MM.1S (cell line): ENCODE data around the gene CREB5.

Experiments
- DNase-seq: peaks from one replicate; pipeline ENCODE4 v3.0.0-alpha.2; 2015
- H2AFZ ChIP-seq: fragments of 300-600 bp; sonication (generic); 2 replicates; pipeline ENCODE4 v1.6.0; 2016; ENCODE audit warnings: antibody characterized with exemption, low read length
- H3F3A ChIP-seq: fragments of 300-600 bp; sonication (generic); 2 replicates; pipeline ENCODE4 v1.6.1; 2016; ENCODE audit warnings: mild to moderate bottlenecking, antibody characterized with exemption, low read length, moderate library complexity, mixed read lengths; ENCODE audit not compliant: insufficient read depth
- H3K27ac ChIP-seq: fragments of 300-600 bp; sonication (generic); 2 replicates; pipeline ENCODE4 v1.5.1; 2016; ENCODE audit warnings: mild to moderate bottlenecking, low read length
- H3K27me3 ChIP-seq: fragments of 300-600 bp; sonication (generic); replicated peaks from 2 replicates; pipeline ENCODE4 v1.6.0; 2016; ENCODE audit warnings: low read length; ENCODE audit not compliant: insufficient read depth
- H3K36me3 ChIP-seq: fragments of 300-600 bp; sonication (generic); replicated peaks from 2 replicates; pipeline ENCODE4 v1.6.1; 2016; ENCODE audit warnings: mild to moderate bottlenecking, low read length, mixed read lengths; ENCODE audit not compliant: insufficient read depth
- H3K4me1 ChIP-seq: fragments of 300-600 bp; sonication (generic); 2 replicates; pipeline ENCODE4 v1.6.1; 2016; ENCODE audit warnings: low read length, mixed read lengths
- H3K4me2 ChIP-seq: fragments of 300-600 bp; sonication (generic); 2 replicates; pipeline ENCODE4 v1.6.0; 2016; ENCODE audit warnings: low read depth, low read length
- H3K4me3 ChIP-seq: fragments of 300-600 bp; sonication (generic); 2 replicates; pipeline ENCODE4 v1.5.1; 2016; ENCODE audit warnings: low read length, mixed read lengths
- H3K79me2 ChIP-seq: fragments of 300-600 bp; sonication (generic); 2 replicates; pipeline ENCODE4 v1.6.1; 2016; ENCODE audit warnings: mixed run types, low read length, mixed read lengths
- H3K9ac ChIP-seq: fragments of 300-600 bp; sonication (generic); 2 replicates; pipeline ENCODE4 v1.6.1; 2016; ENCODE audit warnings: low read length, mixed read lengths
- H3K9me2 ChIP-seq: fragments of 300-600 bp; sonication (generic); replicated peaks from 2 replicates; pipeline ENCODE4 v1.6.1; 2016; ENCODE audit warnings: mild to moderate bottlenecking, low read length, mixed read lengths; ENCODE audit not compliant: insufficient read depth
- H3K9me3 ChIP-seq: fragments of 300-600 bp; sonication (generic); replicated peaks from 2 replicates; pipeline ENCODE4 v1.6.1; 2016; ENCODE audit warnings: mild to moderate bottlenecking, low read length, mixed read lengths; ENCODE audit not compliant: insufficient read depth
- H4K20me1 ChIP-seq: fragments of 300-600 bp; sonication (generic); 2 replicates; pipeline ENCODE4 v1.6.1; 2016; ENCODE audit warnings: mild to moderate bottlenecking, low read length, moderate library complexity, mixed read lengths; ENCODE audit not compliant: insufficient read depth
- EZH2 ChIP-seq: fragments of 300-600 bp; sonication (generic); optimal IDR thresholded peaks from 2 replicates; pipeline ENCODE3; 2017; ENCODE audit warnings: low read depth, mild to moderate bottlenecking, antibody characterized with exemption, low read length, mixed read lengths
- EZH2phosphoT487 ChIP-seq: fragments of 300-600 bp; sonication (generic); IDR thresholded peaks from 2 replicates; pipeline ENCODE4 v1.6.1; 2018; ENCODE audit warnings: antibody characterized with exemption, low read length
- TF ChIP-seq, protein P1 (sequence below): fragments of 300-600 bp; sonication (generic); IDR thresholded peaks from 2 replicates; pipeline ENCODE4 v1.5.1; 2016; ENCODE audit warnings: antibody characterized with exemption, low read length, mixed read lengths

CREB5 gene

DNA sequence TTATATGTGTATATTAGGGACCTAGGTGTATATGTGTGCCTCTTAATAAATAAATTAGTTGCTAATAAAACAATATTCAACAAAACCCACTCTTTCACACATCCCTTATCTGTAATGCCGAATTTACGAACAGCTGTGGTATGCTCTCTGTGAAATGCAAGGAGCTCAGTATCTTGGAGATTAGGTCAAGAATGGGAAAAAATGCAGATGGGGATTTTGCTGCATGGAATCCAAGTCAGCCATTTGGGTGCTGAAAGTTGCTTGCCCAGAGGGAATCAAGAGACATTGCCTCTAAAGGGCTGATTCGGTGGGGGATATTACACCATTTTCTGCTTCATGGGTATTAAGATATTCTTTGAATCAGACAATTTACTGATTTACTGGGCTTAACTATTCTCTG is 93.5 kb downstream of the CREB5 start:
- H3K36me3 ChIP-seq, result no peaks in the 10 kb centered on the region
- TF ChIP-seq EZH2phosphoT487, result no peak
- TF ChIP-seq, protein P1, sequence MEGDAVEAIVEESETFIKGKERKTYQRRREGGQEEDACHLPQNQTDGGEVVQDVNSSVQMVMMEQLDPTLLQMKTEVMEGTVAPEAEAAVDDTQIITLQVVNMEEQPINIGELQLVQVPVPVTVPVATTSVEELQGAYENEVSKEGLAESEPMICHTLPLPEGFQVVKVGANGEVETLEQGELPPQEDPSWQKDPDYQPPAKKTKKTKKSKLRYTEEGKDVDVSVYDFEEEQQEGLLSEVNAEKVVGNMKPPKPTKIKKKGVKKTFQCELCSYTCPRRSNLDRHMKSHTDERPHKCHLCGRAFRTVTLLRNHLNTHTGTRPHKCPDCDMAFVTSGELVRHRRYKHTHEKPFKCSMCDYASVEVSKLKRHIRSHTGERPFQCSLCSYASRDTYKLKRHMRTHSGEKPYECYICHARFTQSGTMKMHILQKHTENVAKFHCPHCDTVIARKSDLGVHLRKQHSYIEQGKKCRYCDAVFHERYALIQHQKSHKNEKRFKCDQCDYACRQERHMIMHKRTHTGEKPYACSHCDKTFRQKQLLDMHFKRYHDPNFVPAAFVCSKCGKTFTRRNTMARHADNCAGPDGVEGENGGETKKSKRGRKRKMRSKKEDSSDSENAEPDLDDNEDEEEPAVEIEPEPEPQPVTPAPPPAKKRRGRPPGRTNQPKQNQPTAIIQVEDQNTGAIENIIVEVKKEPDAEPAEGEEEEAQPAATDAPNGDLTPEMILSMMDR, result no peak
- TF ChIP-seq EZH2, result no peak
- H3F3A ChIP-seq, result no peaks in the 10 kb centered on the region
- no peaks in the 10 kb centered on the region for H3K9me2 ChIP-seq
- no peak overlapping the region for H3K4me2 ChIP-seq
- H3K27ac ChIP-seq, result no peak overlapping the region
- no peaks in the 10 kb centered on the region for H3K9me3 ChIP-seq
- no peaks in the 10 kb centered on the region for H3K27me3 ChIP-seq
- no peak overlapping the region for H2AFZ ChIP-seq
- H3K4me1 ChIP-seq, result no peaks in the 10 kb centered on the region
- H3K79me2 ChIP-seq, result no peaks in the 10 kb centered on the region
- DNase-seq, result no peak
- no peak overlapping the region for H3K4me3 ChIP-seq
- H4K20me1 ChIP-seq, result no peaks in the 10 kb centered on the region
- no peak overlapping the region for H3K9ac ChIP-seq

DNA sequence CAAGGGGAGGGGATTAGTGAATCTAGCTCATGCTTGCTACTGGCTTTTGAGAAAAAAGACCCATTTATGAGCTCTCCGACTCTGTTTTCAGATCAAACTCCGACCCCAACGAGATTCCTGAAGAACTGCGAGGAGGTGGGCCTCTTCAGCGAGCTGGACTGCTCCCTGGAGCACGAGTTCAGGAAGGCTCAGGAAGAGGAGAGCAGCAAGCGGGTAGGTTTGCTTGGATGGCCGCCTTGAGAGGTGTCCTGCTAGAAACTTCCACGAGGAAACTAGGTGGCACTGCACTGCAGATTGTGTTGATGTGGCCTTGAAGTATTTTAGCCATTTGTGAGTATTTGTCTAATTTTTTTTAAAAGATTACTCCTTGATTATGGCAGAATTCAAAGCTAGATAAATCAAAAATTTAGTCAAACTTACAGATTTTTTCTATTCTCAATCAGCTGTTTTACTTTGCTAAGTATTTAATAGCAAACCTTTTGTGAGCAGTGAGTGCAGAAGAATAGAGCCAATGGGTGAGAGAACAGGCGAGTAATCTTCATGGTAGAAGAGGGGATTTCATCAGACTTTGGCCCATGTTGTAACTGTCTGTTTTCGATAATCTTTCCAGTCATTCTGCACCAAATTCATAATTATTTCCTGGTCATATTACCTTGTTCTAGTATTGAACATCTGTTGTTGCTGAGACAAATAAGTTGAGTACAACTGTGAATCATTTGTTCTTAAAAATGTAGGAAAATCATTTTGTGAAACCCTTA is 95.4 kb downstream of the CREB5 start:
- Histone ChIP-seq H3K4me3 (no peak overlapping the region), H4K20me1 (no peaks in the 10 kb centered on the region), H2AFZ (no peak overlapping the region), H3K9ac (no peak overlapping the region), H3K9me2 (no peaks in the 10 kb centered on the region), H3K9me3 (no peaks in the 10 kb centered on the region), H3K4me2 (no peak overlapping the region), H3K4me1 (no peaks in the 10 kb centered on the region), H3K27ac (no peak overlapping the region), H3K79me2 (no peaks in the 10 kb centered on the region), H3F3A (no peaks in the 10 kb centered on the region), H3K36me3 (no peaks in the 10 kb centered on the region), H3K27me3 (no peaks in the 10 kb centered on the region)
- DNase-seq, result no peak
- TF ChIP-seq EZH2phosphoT487 (no peak), EZH2 (no peak)
- TF ChIP-seq, protein P1, result no peak

DNA sequence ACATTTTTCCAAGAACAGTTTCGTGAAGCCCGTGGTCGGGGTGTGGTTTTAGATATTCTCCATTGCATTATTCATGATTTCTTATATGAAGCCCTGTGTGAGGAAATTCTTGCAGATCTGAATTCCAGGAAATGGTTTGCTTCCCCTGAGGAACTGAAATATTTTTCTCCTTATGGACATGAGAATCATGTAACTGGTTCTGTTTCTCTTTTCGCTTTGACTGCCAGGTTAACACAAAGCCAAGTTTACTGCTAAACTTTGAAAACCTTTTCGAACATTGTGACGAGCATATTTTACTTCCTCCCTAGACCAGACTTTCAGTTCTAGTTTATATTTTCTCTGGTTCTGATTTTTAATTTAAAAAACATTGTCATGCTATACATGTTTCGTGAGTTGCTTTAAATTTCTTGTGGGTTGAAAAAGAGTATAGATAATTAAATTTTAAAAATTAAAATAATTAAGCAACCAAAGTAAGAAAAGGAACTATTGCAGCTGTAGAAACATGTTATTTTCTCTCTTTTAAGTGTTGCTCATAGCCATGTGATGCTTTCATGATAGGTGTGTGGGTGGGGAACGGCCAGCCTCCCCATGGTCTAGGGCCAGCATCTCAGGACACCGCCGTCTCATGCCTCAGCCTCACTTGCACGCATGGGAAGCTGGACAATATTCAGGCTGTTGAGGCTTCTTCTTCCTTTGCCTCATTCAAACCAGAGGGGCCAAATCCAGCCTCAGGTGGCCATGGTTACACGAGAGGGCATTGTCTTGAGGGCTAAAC is 97.1 kb downstream of the CREB5 start:
- Histone ChIP-seq H3K27me3 (no peaks in the 10 kb centered on the region), H3K79me2 (no peaks in the 10 kb centered on the region), H3K4me3 (no peak overlapping the region), H3K9me3 (no peaks in the 10 kb centered on the region), H4K20me1 (no peaks in the 10 kb centered on the region), H3K36me3 (no peaks in the 10 kb centered on the region), H3K4me1 (no peaks in the 10 kb centered on the region), H3F3A (no peaks in the 10 kb centered on the region), H3K9ac (no peak overlapping the region), H3K4me2 (no peak overlapping the region), H2AFZ (no peak overlapping the region), H3K9me2 (no peaks in the 10 kb centered on the region), H3K27ac (no peak overlapping the region)
- DNase-seq, result no peak
- no peak for TF ChIP-seq EZH2
- TF ChIP-seq, protein P1, result no peak
- no peak for TF ChIP-seq EZH2phosphoT487
